ENCODE measurements around the gene AFF1.

The AFF1 gene, protein sequence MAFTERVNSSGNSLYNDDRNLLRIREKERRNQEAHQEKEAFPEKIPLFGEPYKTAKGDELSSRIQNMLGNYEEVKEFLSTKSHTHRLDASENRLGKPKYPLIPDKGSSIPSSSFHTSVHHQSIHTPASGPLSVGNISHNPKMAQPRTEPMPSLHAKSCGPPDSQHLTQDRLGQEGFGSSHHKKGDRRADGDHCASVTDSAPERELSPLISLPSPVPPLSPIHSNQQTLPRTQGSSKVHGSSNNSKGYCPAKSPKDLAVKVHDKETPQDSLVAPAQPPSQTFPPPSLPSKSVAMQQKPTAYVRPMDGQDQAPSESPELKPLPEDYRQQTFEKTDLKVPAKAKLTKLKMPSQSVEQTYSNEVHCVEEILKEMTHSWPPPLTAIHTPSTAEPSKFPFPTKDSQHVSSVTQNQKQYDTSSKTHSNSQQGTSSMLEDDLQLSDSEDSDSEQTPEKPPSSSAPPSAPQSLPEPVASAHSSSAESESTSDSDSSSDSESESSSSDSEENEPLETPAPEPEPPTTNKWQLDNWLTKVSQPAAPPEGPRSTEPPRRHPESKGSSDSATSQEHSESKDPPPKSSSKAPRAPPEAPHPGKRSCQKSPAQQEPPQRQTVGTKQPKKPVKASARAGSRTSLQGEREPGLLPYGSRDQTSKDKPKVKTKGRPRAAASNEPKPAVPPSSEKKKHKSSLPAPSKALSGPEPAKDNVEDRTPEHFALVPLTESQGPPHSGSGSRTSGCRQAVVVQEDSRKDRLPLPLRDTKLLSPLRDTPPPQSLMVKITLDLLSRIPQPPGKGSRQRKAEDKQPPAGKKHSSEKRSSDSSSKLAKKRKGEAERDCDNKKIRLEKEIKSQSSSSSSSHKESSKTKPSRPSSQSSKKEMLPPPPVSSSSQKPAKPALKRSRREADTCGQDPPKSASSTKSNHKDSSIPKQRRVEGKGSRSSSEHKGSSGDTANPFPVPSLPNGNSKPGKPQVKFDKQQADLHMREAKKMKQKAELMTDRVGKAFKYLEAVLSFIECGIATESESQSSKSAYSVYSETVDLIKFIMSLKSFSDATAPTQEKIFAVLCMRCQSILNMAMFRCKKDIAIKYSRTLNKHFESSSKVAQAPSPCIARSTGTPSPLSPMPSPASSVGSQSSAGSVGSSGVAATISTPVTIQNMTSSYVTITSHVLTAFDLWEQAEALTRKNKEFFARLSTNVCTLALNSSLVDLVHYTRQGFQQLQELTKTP

DNA sequence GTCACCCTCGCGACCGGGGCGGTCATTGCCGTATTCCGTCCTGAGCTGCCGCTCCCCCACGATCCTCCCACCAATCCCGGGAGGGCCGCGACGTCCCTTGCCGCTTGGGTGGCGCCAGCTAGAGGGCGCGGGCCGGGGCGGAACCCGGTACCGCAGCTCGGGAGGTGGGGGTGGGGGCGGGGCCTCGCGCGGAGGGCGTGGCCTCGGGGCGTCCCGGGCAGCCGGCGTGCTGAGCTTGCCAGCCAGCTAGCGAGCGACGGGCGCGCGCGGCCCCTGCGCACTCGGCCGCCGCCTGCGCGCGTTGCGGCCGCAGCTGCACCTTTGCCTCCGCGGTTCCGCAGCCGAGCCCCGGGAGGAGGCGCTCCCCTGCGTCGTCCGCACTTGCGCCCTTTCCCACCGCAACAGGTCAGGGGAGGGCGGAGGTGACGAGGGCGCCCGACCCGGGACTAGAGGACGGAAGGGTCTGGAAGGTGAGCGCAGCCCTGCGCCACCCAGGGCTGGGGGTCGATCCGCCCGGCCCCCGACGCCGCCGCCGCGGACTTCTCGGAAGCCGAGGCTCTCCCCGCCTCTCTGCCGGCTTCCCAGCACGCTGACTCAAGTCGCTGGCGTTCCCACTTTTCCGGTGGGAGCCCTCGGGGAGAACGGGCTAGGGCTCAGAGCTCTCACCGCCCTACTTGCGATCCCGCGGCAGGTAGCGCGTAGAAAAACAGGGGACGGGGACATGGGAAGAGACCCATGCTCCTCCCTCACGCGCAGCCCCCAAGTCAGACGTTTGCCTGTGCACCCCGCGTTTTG lies at the start of gene AFF1:
Gene AFF1 (plus strand): TSS at position 241 of the 795 bp plus-strand sequence. CDS start 13,523 bp downstream, outside the sequence.
- CTCF ChIA-PET = interaction anchor here (0.8 to 4.8 kb wide), 18 partner anchors 10 to 435 kb away, joined by 3 to 52 read pairs (median 4); no protein-coding TSS in a partner anchor
- H3K4me3 ChIP-seq (ENCODE audit: low read depth, low read length) = peak within 1 kb of the TSS; percentile 83
- POLR2A ChIA-PET = interaction anchor here (0.6 to 2.5 kb wide), 11 partner anchors 10 to 284 kb away, joined by 3 to 27 read pairs (median 4); no protein-coding TSS in a partner anchor
- no peak for DNase-seq (ENCODE audit: low read depth, low spot score)
- TF ChIP-seq, protein P1, sequence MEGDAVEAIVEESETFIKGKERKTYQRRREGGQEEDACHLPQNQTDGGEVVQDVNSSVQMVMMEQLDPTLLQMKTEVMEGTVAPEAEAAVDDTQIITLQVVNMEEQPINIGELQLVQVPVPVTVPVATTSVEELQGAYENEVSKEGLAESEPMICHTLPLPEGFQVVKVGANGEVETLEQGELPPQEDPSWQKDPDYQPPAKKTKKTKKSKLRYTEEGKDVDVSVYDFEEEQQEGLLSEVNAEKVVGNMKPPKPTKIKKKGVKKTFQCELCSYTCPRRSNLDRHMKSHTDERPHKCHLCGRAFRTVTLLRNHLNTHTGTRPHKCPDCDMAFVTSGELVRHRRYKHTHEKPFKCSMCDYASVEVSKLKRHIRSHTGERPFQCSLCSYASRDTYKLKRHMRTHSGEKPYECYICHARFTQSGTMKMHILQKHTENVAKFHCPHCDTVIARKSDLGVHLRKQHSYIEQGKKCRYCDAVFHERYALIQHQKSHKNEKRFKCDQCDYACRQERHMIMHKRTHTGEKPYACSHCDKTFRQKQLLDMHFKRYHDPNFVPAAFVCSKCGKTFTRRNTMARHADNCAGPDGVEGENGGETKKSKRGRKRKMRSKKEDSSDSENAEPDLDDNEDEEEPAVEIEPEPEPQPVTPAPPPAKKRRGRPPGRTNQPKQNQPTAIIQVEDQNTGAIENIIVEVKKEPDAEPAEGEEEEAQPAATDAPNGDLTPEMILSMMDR (IDR thresholded peaks at IDR 0.05; ENCODE audit: insufficient read depth, low read length, missing control alignments) = peak; percentile 59

DNA sequence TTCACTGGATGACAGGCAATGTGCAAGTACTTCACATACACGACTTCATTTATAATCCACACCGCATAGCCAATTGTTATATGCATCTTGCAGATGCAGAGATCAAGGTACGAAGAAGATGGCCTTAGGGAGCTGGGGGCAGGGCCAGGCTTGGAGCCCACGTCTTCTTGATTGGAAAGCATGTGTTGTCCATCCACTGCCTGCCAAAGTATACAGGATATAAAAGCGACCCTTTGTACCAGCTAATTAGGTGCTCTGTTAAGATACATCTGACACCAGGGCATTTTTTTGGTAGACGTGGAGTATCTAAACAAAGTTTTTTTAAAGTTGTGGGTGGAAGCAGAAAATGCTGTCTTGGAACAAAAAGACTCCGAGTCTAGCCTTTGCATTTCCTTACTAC lies 44.0 kb upstream of the AFF1 start:
- ChIA-PET POLR2A (no interaction called here), CTCF (interaction anchor here (5.7 kb wide), 1 partner anchor 393 kb away, joined by 117 read pairs; no protein-coding TSS in a partner anchor)
- no peak for DNase-seq (ENCODE audit: low read depth, low spot score)
- TF ChIP-seq, protein P1 (IDR thresholded peaks at IDR 0.05; ENCODE audit: insufficient read depth, low read length, missing control alignments) = no peak
- H3K4me3 ChIP-seq (ENCODE audit: low read depth, low read length) = no peak overlapping the region

DNA sequence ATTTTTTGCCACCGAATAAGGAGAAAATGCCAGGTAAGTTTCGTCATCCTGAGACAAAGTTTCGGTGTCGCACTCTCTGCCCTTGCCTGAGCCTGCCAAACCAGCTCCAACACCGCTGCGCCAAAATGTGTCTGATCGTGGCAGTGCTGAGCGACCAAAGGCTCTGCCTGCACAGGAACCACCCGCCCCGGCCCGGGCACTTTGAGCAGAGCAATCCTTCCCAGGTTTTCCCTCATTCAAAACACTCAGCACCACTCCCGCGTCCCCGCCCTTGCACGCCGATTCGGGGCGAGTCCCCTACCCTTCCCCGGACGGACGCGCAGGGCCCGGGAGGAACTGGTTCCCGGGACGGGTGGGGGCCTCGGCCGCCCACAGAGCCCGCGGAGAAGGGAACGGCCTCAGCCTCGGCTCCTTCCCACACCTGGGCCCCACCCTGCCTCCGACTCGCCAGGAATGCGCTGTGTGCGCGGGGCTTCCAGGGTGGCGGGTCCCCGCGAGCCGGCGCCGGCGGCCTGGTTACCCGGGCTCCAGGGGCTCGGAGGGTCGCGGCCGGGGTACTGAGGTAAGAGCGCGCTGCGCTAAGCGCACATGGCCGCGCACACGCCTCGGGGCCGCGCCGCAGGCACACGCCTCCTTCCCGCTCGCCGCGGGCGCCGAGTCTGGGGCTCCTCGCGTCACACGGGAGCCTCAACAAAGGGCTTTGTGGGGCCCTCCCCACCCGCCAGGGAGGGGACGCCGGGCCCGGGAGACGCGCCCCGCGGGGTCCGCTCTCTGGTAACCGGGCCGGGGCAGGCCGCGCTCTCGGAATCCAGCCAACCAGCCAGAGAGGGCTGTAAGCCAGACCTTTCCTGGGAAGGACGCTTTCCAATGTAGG lies 42.8 kb upstream of the AFF1 start, which contains the start of gene C4orf36:
Gene C4orf36 (minus strand): TSS at position 661 of the 874 bp plus-strand sequence. CDS start 902 bp downstream, outside the sequence.
- ChIA-PET POLR2A (no interaction called here), CTCF (interaction anchor here (0.9 to 5.7 kb wide), 4 partner anchors 12 to 394 kb away, joined by 3 to 117 read pairs (median 6); no protein-coding TSS in a partner anchor)
- H3K4me3 ChIP-seq (ENCODE audit: low read depth, low read length) = peak within 1 kb of the TSS; percentile 68
- TF ChIP-seq, protein P1 (IDR thresholded peaks at IDR 0.05; ENCODE audit: insufficient read depth, low read length, missing control alignments) = no peak
- no peak for DNase-seq (ENCODE audit: low read depth, low spot score)

DNA sequence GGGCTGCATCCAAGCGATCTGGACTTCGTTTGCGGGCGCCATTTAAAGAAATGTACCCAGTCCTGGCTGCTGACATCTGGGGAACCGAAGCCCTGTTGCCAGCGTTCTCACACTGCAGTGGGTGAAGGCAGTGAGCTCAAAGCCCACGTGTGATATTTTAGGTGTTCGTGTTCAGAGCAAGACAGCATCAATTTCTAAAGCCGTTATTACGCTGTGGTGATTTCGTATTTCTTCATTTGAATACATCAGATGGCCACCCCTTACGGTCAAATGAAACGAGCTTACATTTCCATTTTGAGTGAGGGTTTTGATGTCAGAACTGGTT lies 42.2 kb upstream of the AFF1 start:
- peak overlapping the region; percentile 68 for H3K4me3 ChIP-seq (ENCODE audit: low read depth, low read length)
- no peak for DNase-seq (ENCODE audit: low read depth, low spot score)
- TF ChIP-seq, protein P1 (IDR thresholded peaks at IDR 0.05; ENCODE audit: insufficient read depth, low read length, missing control alignments) = no peak
- ChIA-PET CTCF (interaction anchor here (0.7 to 5.7 kb wide), 5 partner anchors 11 to 395 kb away, joined by 3 to 117 read pairs (median 4); no protein-coding TSS in a partner anchor), POLR2A (interaction anchor here (0.8 kb wide), 1 partner anchor 299 kb away, joined by 3 read pairs; the partner anchor contains the start of gene PTPN13)
